Measurements from ENCODE around the gene SOCS6. TPM values are rescaled to one million over a fixed set of nuclear protein-coding genes. Genes with fewer than 3 reads are reported as not detected.
"Not testable (repeated sequence)": the region's sequence is repeated elsewhere in the genome, so short reads cannot be mapped to it uniquely, and the experiment has no call there.

The SOCS6 gene
- total RNA-seq, 2 donors from 2014 or later: 34.2 to 54.8 TPM

DNA sequence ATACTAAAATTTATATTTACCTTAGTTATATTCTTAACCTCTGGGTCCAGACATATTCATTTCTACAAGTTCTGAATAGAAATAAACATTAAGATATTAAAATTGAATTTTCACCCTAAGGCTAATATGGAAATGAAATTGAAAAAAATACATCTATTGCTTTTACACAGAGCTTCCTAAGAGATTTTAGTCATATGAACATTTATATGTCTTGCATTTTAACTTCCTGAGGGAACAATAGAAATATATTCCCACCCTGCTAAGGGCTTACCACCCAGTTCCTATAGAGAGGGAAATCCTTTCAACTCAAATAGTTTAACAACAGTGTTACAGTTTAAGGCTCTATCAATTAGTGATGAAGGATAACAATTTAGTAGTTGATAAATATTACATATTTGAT lies 60.5 kb downstream of the SOCS6 start:
- Histone ChIP-seq H3K27me3 (no peaks in the 10 kb centered on the region), H3K4me3 (no peak overlapping the region), H3K4me1 (no peaks in the 10 kb centered on the region), H3K27ac (no peak overlapping the region), H3K9ac (ENCODE audit: low read depth in 2 of 2, low read length in 2 of 2) (no peak overlapping the region), H3K36me3 (no peaks in the 10 kb centered on the region), H3K9me3 (no peaks in the 10 kb centered on the region)
- intact Hi-C loops (cut with DNase I): no loop called here
- TF ChIP-seq, protein P1, sequence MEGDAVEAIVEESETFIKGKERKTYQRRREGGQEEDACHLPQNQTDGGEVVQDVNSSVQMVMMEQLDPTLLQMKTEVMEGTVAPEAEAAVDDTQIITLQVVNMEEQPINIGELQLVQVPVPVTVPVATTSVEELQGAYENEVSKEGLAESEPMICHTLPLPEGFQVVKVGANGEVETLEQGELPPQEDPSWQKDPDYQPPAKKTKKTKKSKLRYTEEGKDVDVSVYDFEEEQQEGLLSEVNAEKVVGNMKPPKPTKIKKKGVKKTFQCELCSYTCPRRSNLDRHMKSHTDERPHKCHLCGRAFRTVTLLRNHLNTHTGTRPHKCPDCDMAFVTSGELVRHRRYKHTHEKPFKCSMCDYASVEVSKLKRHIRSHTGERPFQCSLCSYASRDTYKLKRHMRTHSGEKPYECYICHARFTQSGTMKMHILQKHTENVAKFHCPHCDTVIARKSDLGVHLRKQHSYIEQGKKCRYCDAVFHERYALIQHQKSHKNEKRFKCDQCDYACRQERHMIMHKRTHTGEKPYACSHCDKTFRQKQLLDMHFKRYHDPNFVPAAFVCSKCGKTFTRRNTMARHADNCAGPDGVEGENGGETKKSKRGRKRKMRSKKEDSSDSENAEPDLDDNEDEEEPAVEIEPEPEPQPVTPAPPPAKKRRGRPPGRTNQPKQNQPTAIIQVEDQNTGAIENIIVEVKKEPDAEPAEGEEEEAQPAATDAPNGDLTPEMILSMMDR (IDR thresholded peaks at IDR 0.05): no peak
- no peak for DNase-seq

DNA sequence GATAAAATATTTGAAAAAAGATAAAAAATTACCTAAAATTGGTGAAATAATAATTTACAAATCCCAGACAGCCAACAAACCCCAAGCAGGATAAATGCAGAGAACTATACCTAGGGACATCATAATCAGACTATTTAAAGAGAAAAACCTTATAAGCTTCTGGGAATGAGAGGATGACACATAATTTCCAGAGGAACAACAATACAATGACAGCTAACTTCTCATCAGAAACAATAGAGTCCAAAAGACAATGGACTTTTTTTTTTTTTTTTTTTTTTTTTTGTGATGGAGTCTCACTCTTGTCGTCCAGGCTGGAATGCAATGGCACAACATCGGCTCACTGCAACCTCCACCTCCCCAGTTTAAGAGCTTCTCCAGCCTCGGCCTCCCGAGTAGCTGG lies 65.2 kb downstream of the SOCS6 start:
- Histone ChIP-seq H3K4me3 (no peak overlapping the region), H3K9ac (ENCODE audit: low read depth in 2 of 2, low read length in 2 of 2) (no peak overlapping the region), H3K27me3 (no peaks in the 10 kb centered on the region), H3K36me3 (no peaks in the 10 kb centered on the region), H3K4me1 (no peaks in the 10 kb centered on the region), H3K9me3 (no peaks in the 10 kb centered on the region), H3K27ac (no peak overlapping the region)
- intact Hi-C loops (cut with DNase I): no loop called here
- no peak for DNase-seq
- TF ChIP-seq, protein P1 (IDR thresholded peaks at IDR 0.05): no peak

DNA sequence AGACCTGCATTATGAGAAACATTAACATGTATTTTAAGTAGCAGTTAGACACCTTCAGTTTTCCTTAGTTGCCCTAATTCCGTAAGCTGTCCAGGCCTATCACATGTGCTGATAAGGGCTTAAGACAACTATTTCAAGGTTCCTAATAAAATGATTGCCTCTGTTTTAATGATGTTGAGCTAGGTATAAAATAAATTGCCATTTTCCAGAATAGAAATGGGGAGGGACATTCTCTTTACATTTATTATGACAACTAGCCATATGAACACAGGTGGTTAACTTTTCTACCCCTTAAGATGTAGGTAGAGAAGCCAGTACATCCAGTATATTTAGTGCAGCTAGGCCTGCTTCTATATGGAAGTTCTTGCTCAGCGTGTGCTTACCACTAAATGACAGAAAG lies 65.9 kb downstream of the SOCS6 start:
- no peak overlapping the region for H3K9ac ChIP-seq (ENCODE audit: low read depth in 2 of 2, low read length in 2 of 2)
- TF ChIP-seq, protein P1 (IDR thresholded peaks at IDR 0.05): no peak
- no peaks in the 10 kb centered on the region for H3K4me1 ChIP-seq
- no peaks in the 10 kb centered on the region for H3K9me3 ChIP-seq
- no peak for DNase-seq
- no peaks in the 10 kb centered on the region for H3K36me3 ChIP-seq
- H3K4me3 ChIP-seq: no peak overlapping the region
- intact Hi-C loops (cut with DNase I): no loop called here
- no peaks in the 10 kb centered on the region for H3K27me3 ChIP-seq
- no peak overlapping the region for H3K27ac ChIP-seq

DNA sequence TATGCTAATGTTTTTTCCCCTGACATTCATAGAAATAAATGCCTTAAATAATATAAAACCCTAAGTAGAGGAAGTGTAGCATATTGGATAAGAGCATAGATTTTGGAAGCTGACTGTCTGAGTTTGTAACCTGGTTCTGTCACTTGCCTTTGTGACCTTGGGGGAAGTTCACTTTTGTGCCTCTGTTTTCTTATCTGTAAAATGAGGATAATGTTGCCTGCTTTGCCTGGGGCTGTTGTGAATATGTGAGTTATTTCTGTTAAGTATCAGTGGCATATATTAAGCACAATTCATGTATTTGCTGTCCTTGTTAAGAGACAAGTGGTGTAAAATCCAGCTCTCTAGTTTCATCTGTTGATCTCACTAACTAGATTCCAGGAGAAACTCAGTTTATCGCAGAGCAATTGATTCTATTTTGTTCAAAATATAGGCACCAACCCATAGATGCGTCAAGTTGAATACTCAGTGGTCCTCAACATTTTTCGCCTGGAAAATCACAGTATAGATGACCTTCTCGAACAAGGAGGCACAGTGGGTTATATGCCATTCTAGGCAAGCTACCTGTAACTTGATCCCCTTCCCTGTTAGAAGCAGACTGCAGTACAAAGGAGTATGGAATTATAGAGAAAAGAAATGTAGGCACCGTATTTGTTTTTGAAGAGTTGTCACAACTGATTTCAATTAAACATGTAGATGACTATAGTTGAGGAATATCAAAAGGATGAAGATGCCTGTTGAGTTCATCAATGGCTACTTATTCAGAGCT lies 67.0 kb downstream of the SOCS6 start:
- intact Hi-C loops (cut with DNase I): no loop called here
- H3K27me3 ChIP-seq: no peaks in the 10 kb centered on the region
- no peak for DNase-seq
- H3K9me3 ChIP-seq: no peaks in the 10 kb centered on the region
- H3K4me1 ChIP-seq: no peaks in the 10 kb centered on the region
- TF ChIP-seq, protein P1 (IDR thresholded peaks at IDR 0.05): no peak
- no peak overlapping the region for H3K4me3 ChIP-seq
- H3K36me3 ChIP-seq: no peaks in the 10 kb centered on the region
- H3K9ac ChIP-seq (ENCODE audit: low read depth in 2 of 2, low read length in 2 of 2): no peak overlapping the region
- no peak overlapping the region for H3K27ac ChIP-seq

DNA sequence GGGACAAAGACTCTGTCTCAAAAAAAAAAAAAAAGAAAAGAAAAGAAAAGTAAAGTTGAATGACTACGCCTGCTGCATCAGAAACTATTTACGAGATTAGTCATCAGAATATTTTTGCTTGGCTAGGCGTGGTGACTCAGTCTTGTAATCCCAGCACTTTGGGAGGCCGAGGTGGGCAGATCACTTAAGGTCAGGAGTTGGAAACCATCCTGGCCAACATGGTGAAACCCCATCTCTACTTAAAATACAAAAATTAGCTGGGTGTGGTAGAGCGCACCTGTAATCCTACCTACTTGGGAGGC lies 69.2 kb downstream of the SOCS6 start:
- intact Hi-C loops (cut with DNase I); H3K4me1 ChIP-seq; DNase-seq; H3K36me3 ChIP-seq; H3K9ac ChIP-seq (ENCODE audit: low read depth in 2 of 2, low read length in 2 of 2); H3K4me3 ChIP-seq; H3K27me3 ChIP-seq; H3K9me3 ChIP-seq; H3K27ac ChIP-seq: not testable (repeated sequence)

DNA sequence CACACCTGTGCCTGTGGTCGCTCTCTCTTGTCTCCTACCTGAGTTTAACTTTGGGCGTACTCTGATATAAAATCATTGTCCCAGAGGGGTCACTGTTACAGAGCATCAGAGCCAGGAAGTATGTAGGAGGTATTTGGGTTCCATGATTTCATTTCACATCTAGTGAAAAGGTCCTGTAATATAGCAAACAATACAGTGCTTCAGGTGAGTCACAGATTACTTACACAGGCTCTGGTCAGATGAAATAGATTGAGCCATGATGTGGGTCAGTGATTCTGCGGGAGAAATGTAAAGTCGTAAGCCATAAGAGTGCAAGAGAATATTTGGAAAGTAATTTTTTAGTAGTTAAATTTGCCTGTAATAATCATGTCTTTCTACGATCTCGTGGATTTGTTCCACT lies 70.2 kb downstream of the SOCS6 start:
- Histone ChIP-seq H3K9ac (ENCODE audit: low read depth in 2 of 2, low read length in 2 of 2) (no peak overlapping the region), H3K4me1 (peaks cover 2% of the 10 kb centered on the region), H3K27me3 (no peaks in the 10 kb centered on the region), H3K4me3 (no peak overlapping the region), H3K27ac (no peak overlapping the region), H3K9me3 (no peaks in the 10 kb centered on the region), H3K36me3 (no peaks in the 10 kb centered on the region)
- DNase-seq: no peak
- TF ChIP-seq, protein P1 (IDR thresholded peaks at IDR 0.05): no peak
- intact Hi-C loops (cut with DNase I): no loop called here

Data from colonic mucosa (tissue), 4 donors.